ENCODE results near the gene NEDD4L. TPM values are rescaled to one million over a fixed set of nuclear protein-coding genes. Genes with fewer than 3 reads are reported as not detected.

The NEDD4L gene
- total and polyA plus RNA-seq, 2 experiments from 2014 or later: 36.2 to 72.3 TPM

GRCh38 chr18:58093311-58093803 lies 49.3 kb downstream of the NEDD4L start:
- DNase-seq (ENCODE audit: low spot score) (peak; percentile 41), ATAC-seq (peak; percentile 39)
- Histone ChIP-seq H3K4me1 (ENCODE audit: insufficient read depth) (peaks cover 56% of the 10 kb centered on the region), H3K36me3 (ENCODE audit: insufficient read depth) (no peaks in the 10 kb centered on the region), H3F3A (replicated peaks; ENCODE audit: low read depth) (no peaks in the 10 kb centered on the region), H3K4me2 (peak overlapping the region; percentile 55), H3K27ac (ENCODE audit: low read depth) (no peak overlapping the region; the same call in 1 of the 2 replicates), H3K79me2 (replicated peaks; ENCODE audit: insufficient read depth) (peaks cover 84% of the 10 kb centered on the region), H3K27me3 (ENCODE audit: insufficient read depth) (no peaks in the 10 kb centered on the region), H2AFZ (no peak overlapping the region), H3K4me3 (0 out of 2 replicates have a peak overlapping the region, but pooled peaks have one; percentile 2), H4K20me1 (replicated peaks; ENCODE audit: insufficient read depth) (no peaks in the 10 kb centered on the region; the same call in 1 of the 2 replicates), H3K9me2 (ENCODE audit: insufficient read depth) (no peaks in the 10 kb centered on the region)
- Mint-ChIP-seq H3K4me1 (peaks cover 66% of the 10 kb centered on the region), H3K27me3 (ENCODE audit: insufficient read depth, low read depth, poor library complexity) (peaks cover 9% of the 10 kb centered on the region), H3K27ac (0 out of 2 replicates have a peak overlapping the region, but pooled peaks have one; percentile 51), H3K36me3 (ENCODE audit: low read depth) (peaks cover 13% of the 10 kb centered on the region; the same call in 2 of the 3 replicates), H3K9me3 (no peaks in the 10 kb centered on the region), H3K4me3 (peak overlapping the region; percentile 43)
- no peak for TF ChIP-seq STAT1 (IDR thresholded peaks at IDR 0.05; ENCODE audit: unreplicated experiment)
- no peak for TF ChIP-seq EZH2 (IDR thresholded peaks at IDR 0.05; ENCODE audit: low read depth, unreplicated experiment)
- TF ChIP-seq, protein P1, sequence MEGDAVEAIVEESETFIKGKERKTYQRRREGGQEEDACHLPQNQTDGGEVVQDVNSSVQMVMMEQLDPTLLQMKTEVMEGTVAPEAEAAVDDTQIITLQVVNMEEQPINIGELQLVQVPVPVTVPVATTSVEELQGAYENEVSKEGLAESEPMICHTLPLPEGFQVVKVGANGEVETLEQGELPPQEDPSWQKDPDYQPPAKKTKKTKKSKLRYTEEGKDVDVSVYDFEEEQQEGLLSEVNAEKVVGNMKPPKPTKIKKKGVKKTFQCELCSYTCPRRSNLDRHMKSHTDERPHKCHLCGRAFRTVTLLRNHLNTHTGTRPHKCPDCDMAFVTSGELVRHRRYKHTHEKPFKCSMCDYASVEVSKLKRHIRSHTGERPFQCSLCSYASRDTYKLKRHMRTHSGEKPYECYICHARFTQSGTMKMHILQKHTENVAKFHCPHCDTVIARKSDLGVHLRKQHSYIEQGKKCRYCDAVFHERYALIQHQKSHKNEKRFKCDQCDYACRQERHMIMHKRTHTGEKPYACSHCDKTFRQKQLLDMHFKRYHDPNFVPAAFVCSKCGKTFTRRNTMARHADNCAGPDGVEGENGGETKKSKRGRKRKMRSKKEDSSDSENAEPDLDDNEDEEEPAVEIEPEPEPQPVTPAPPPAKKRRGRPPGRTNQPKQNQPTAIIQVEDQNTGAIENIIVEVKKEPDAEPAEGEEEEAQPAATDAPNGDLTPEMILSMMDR (conservative IDR thresholded peaks at IDR 0.05; ENCODE audit: low read depth in 2 of 2): no peak

- Mint-ChIP-seq H3K27me3 (ENCODE audit: insufficient read depth, low read depth, poor library complexity) (peaks cover 4% of the 10 kb centered on the region), H3K4me3 (peak overlapping the region; percentile 28; the same call in 1 of the 3 replicates), H3K27ac (peak overlapping the region; percentile 82), H3K4me1 (peaks cover 72% of the 10 kb centered on the region), H3K36me3 (ENCODE audit: low read depth) (peaks cover 6% of the 10 kb centered on the region; the same call in 2 of the 3 replicates), H3K9me3 (no peaks in the 10 kb centered on the region)
- Histone ChIP-seq H3K27ac (ENCODE audit: low read depth) (peak overlapping the region; percentile 75; the same call in 1 of the 2 replicates), H3F3A (replicated peaks; ENCODE audit: low read depth) (no peaks in the 10 kb centered on the region), H3K4me2 (peak overlapping the region; percentile 50; the same call in 1 of the 2 replicates), H3K79me2 (replicated peaks; ENCODE audit: insufficient read depth) (peaks cover 85% of the 10 kb centered on the region), H3K9me2 (ENCODE audit: insufficient read depth) (no peaks in the 10 kb centered on the region), H3K4me3 (no peak overlapping the region), H4K20me1 (replicated peaks; ENCODE audit: insufficient read depth) (peaks cover 2% of the 10 kb centered on the region), H3K4me1 (ENCODE audit: insufficient read depth) (peaks cover 62% of the 10 kb centered on the region), H2AFZ (no peak overlapping the region), H3K36me3 (ENCODE audit: insufficient read depth) (no peaks in the 10 kb centered on the region), H3K27me3 (ENCODE audit: insufficient read depth) (no peaks in the 10 kb centered on the region)
- ATAC-seq (peak; percentile 23; the same call in 2 of the 3 replicates), DNase-seq (ENCODE audit: low spot score) (peak; percentile 46)
- TF ChIP-seq NANOG (IDR thresholded peaks at IDR 0.05; ENCODE audit: borderline replicate concordance) (no peak), CREB1 (CRISPR knock-in tag; IDR thresholded peaks at IDR 0.05; ENCODE audit: low read depth) (no peak), ZNF331 (CRISPR knock-in tag; IDR thresholded peaks at IDR 0.05; ENCODE audit: low read depth) (no peak), POLR2AphosphoS5 (IDR thresholded peaks at IDR 0.05; ENCODE audit: low read depth) (no peak), EZH2phosphoT487 (IDR thresholded peaks at IDR 0.05; ENCODE audit: unreplicated experiment) (no peak), ZNF462 (CRISPR knock-in tag; IDR thresholded peaks at IDR 0.05) (no peak)
- TF ChIP-seq, protein P2, sequence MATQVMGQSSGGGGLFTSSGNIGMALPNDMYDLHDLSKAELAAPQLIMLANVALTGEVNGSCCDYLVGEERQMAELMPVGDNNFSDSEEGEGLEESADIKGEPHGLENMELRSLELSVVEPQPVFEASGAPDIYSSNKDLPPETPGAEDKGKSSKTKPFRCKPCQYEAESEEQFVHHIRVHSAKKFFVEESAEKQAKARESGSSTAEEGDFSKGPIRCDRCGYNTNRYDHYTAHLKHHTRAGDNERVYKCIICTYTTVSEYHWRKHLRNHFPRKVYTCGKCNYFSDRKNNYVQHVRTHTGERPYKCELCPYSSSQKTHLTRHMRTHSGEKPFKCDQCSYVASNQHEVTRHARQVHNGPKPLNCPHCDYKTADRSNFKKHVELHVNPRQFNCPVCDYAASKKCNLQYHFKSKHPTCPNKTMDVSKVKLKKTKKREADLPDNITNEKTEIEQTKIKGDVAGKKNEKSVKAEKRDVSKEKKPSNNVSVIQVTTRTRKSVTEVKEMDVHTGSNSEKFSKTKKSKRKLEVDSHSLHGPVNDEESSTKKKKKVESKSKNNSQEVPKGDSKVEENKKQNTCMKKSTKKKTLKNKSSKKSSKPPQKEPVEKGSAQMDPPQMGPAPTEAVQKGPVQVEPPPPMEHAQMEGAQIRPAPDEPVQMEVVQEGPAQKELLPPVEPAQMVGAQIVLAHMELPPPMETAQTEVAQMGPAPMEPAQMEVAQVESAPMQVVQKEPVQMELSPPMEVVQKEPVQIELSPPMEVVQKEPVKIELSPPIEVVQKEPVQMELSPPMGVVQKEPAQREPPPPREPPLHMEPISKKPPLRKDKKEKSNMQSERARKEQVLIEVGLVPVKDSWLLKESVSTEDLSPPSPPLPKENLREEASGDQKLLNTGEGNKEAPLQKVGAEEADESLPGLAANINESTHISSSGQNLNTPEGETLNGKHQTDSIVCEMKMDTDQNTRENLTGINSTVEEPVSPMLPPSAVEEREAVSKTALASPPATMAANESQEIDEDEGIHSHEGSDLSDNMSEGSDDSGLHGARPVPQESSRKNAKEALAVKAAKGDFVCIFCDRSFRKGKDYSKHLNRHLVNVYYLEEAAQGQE (IDR thresholded peaks at IDR 0.05; ENCODE audit: unreplicated experiment): no peak
These were observed 51.2 kb downstream of the NEDD4L start for GRCh38 chr18:58095222-58095621.
